Femur (tissue), 1 donor: ENCODE results near the gene ITPKB.
"Not testable (repeated sequence)": the region's sequence is repeated elsewhere in the genome, so short reads cannot be mapped to it uniquely, and the experiment has no call there.

Source experiments
- DNase-seq: peaks from one replicate; pipeline ENCODE4 v3.0.0-alpha.2; 2017

The ITPKB gene

GRCh38 chr1:226730071-226730470, 9.0 kb downstream of the ITPKB start:
- no peak for DNase-seq

- DNase-seq = no peak
These were observed 10.6 kb downstream of the ITPKB start for GRCh38 chr1:226728448-226728847.

- no peak for DNase-seq
These were observed 13.2 kb downstream of the ITPKB start for GRCh38 chr1:226725897-226726267.

GRCh38 chr1:226723657-226724532, 15.2 kb downstream of the ITPKB start:
- peak; percentile 74 for DNase-seq

- no peak for DNase-seq
These were observed 16.0 kb downstream of the ITPKB start for GRCh38 chr1:226722901-226723656.

- no peak for DNase-seq
These were observed 16.7 kb downstream of the ITPKB start for GRCh38 chr1:226722240-226722900.

- DNase-seq = not testable (repeated sequence)
These were observed 18.5 kb downstream of the ITPKB start for GRCh38 chr1:226720574-226720973.

- no peak for DNase-seq
These were observed 19.3 kb downstream of the ITPKB start for GRCh38 chr1:226719596-226720387.

- DNase-seq = no peak
These were observed 21.7 kb downstream of the ITPKB start for GRCh38 chr1:226717256-226717909.

- DNase-seq = no peak
These were observed 22.5 kb downstream of the ITPKB start for GRCh38 chr1:226716577-226716976.

- no peak for DNase-seq
These were observed 24.9 kb downstream of the ITPKB start for GRCh38 chr1:226714148-226714547.

- DNase-seq = no peak
These were observed 26.2 kb downstream of the ITPKB start for GRCh38 chr1:226712742-226713419.

GRCh38 chr1:226711976-226712741, 26.9 kb downstream of the ITPKB start:
- DNase-seq = no peak

GRCh38 chr1:226710501-226710900, 28.6 kb downstream of the ITPKB start:
- DNase-seq = no peak

GRCh38 chr1:226709953-226710352, 29.1 kb downstream of the ITPKB start:
- no peak for DNase-seq

- DNase-seq = no peak
These were observed 30.1 kb downstream of the ITPKB start for GRCh38 chr1:226708967-226709396.

- DNase-seq = no peak
These were observed 30.7 kb downstream of the ITPKB start for GRCh38 chr1:226708342-226708780.

GRCh38 chr1:226706684-226707083, 32.4 kb downstream of the ITPKB start:
- DNase-seq = no peak

- no peak for DNase-seq
These were observed 34.7 kb downstream of the ITPKB start for GRCh38 chr1:226704169-226704937.
